Measurements from ENCODE around the gene SYNE2. TPM values are rescaled to one million over a fixed set of nuclear protein-coding genes. Genes with fewer than 3 reads are reported as not detected.

The SYNE2 gene
- polyA plus RNA-seq, 12 donors, result 39.0 to 93.3 (median 56.5) TPM; not detected in 1

DNA sequence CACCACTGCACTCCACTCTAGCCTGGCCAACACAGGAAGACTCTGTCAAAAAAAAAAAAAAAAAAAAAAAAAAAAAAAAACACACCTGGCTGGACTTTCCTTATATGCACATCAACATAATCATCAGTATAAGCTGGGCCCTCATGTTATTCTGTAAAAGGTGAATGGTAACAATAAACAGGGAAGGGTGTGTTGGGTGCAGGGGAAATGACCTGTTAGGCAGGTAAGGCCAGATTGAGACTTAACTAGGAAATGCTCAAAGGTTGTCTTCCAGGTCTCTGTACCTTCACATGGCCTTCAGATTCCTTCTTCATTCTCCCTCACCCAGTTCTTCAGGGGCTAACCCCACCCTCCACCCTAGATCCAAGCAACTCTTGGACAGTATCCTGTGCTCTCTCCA lies 393.9 kb downstream of the SYNE2 start:
- DNase-seq, result no peak

DNA sequence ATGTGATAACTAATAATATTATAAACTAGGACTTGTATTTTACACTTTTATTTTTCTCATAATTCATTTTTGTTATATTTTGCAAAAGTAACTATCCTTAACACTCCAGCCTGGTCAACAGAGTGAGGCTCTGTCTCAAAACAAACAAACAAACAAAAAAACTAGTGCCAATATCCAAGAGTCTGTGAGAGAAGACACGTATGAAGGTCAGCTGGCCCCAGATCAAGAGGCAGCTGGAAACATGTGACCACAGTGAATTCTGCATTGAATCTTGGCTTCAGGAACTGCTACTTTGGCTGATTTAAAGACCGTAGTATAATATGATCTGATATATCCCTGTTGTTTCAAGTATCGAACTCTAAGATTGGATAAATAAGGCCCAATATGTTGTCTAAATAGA lies 394.4 kb downstream of the SYNE2 start:
- no peak for DNase-seq

DNA sequence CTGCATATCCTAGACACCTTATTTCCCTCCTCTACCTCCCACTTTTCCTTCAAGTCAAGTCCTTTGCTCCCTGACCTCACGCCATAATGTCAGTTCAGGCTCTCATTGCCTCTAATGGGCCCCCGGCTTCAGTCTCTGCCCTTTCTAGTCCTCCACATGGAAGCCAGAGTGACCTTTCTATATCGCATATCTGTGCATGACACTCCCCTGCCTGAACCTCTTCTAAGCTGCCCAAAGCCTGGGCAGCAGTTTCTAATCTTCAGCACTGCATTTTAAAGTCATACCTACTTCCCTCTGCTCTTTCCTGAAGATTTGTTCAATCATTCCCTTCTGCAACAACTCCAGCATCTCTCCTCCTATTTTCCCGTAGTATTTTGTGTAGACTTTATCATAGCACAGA lies 395.9 kb downstream of the SYNE2 start:
- no peak for DNase-seq

DNA sequence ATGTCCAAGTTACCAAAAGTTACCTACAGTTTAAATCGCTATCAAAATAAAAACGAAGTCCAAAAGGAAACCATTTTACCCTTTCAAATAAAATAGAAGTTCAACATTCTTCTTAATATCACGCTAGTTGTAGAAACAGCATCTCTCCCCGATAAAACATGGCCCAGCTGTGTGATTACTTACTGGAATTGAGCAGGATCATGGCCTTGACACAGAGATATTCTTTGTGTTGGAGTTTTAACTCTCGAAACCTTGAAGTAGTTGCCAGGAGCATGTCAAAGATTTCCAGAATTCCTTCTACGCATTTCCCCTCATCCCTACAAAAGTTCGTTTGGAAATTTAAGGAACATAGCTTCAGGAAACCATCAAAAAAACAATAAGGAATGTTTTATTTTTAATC lies 396.6 kb downstream of the SYNE2 start:
- DNase-seq, result no peak

DNA sequence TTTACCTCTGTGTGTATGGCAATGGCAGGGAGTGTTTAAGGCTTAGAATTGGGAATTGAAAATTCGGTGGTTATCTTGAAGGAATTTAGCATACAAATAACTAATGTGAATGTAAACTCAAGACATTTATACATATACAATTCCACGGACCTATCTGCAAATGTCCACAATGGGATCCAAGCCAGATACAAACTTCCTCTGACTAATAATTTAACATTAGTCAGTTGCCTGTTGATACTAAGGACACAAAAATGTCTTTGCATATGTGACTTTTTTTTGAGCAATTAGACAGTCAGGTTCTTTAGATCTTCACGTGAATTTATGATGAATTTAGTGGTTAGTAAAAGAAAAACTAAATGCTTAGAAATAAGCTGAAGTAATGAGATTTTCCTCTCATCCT lies 400.9 kb downstream of the SYNE2 start:
- no peak for DNase-seq

DNA sequence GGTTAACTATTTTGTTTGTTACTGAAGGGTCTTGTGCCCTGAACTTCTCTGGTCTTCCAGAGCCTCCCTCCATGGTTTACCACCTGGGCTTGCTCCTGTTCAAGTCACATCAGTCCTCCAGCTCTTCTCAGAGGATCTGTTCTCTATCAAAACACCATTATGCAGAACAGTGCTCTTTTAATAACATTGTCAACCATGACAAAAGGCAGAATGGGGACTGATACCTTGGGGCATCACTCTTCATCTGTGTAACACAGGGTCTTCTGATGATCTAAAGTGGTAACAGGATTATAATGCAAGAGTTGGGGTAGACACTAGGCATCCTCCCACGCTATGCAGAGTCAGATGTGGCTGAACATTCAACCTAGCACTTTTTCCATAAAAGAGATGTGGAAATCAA lies 403.0 kb downstream of the SYNE2 start:
- DNase-seq, result no peak

GRCh38 chr14:64260418-64260817 lies 407.6 kb downstream of the SYNE2 start:
- no peak for DNase-seq

DNA sequence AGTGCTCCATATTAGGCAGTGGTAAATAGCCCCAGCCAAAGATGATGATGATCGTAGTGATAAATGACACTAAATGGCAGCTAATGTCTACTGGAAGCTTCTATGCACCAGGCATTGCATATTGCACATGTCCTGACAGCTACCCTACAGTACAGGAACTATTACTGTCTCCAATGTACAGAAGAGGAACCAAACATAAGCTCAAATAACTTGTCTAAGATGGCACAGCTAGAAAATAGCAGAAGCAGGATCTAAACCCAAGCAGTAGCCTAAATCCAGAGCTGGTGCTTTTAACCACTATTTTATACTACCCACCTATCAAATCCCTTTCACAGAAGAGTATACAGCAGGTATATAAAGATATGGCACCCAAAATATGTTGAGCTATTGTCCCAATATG lies 412.4 kb downstream of the SYNE2 start:
- DNase-seq, result no peak

- no peak for DNase-seq
These were observed 413.4 kb downstream of the SYNE2 start for GRCh38 chr14:64266239-64266638.

DNA sequence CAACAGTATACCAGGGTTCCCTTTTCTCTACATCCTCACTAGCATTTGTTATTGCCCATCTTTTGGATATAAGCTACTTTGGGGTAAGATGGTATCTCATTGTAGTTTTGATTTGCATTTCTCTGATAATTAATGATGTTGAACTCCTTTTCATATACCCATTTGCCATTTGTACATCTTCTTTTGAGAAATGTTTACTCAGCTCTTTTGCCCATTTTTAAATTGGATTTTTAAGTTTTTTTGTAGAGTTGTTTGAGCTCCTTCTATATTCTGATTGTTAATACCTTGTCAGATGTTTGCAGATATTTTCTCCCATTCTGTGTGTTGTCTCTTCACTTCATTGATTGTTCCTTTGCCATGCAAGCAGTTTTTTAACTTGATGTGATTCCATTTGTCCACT lies 419.2 kb downstream of the SYNE2 start:
- DNase-seq, result no peak

Other genes starting within 250 kb of the SYNE2 start
- gene WDR89, start 211.1 kb upstream of the SYNE2 start, polyA plus RNA-seq (ENCODE audit: insufficient read length in 12 of 12), result 10 to 100 TPM in 11 of 12 donors, not detected in 1; 11.4 to 17.2 (median 15.3) TPM
- 10 to 100 TPM in 8 of 12 donors, 1 to 10 TPM in 3, not detected in 1; 8.1 to 13.9 (median 11.0) TPM for gene SGPP1, start 124.9 kb upstream of the SYNE2 start, polyA plus RNA-seq (ENCODE audit: insufficient read length in 12 of 12)

Data from muscle of arm (tissue), 12 donors.